ENCODE measurements around the gene ZNF367.

DNA sequence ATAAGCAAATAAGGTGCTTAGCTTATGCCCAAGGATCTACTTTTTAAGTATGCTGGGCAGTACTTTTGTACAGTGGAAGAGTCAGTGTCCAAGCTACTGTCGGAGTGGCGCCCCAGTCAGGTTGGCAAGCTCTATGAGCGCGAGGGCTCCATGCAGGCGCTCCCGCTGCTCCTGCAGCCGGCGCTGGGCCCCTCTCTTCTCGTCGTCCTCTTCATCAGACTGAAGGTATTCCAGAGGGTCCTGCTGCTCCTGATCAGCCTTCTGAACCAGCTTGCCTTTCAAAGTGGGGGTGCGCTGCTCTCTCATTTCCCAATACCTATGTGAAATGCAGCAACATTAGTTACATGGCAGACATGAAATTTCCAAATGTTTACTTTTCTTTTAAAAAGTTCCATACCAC is 30.0 kb downstream of the ZNF367 start:
- TF ChIP-seq YY1 (IDR thresholded peaks at IDR 0.05; ENCODE audit: insufficient read depth, insufficient read length) = no peak
- no peak for TF ChIP-seq SUZ12 (IDR thresholded peaks at IDR 0.05; ENCODE audit: extremely low read depth, insufficient read depth, insufficient read length)
- TF ChIP-seq ZNF274 (IDR thresholded peaks at IDR 0.05; ENCODE audit: low read depth, low read length) = no peak
